DND-41 (cell line): ENCODE measurements around the gene FST.

Experiments used
- ATAC-seq: fragments of 200-7000 bp; cut with Tn5 transposase; 3 replicates; pipeline ENCODE4 v1.9.1; 2021; ENCODE audit warnings: low read depth; ENCODE audit not compliant: insufficient read depth
- DNase-seq: peaks from one replicate; pipeline ENCODE4 v3.0.0-alpha.2; 2020
- H2AFZ ChIP-seq: 2 replicates; pipeline ENCODE4 v1.6.0; 2012; ENCODE audit warnings: low read depth, low read length
- H3K27ac ChIP-seq: 2 replicates; pipeline ENCODE4 v1.5.1; 2012; ENCODE audit warnings: low read length, inconsistent platforms
- H3K27me3 ChIP-seq: fragments of 200-600 bp; sonication (generic); 2 replicates; pipeline ENCODE4 v1.6.0; 2012; ENCODE audit warnings: low read length, mild to moderate bottlenecking, inconsistent platforms; ENCODE audit not compliant: insufficient read depth, poor library complexity
- H3K36me3 ChIP-seq: 2 replicates; pipeline ENCODE4 v1.5.1; 2012; ENCODE audit warnings: low read length, inconsistent platforms; ENCODE audit not compliant: insufficient read depth
- H3K4me1 ChIP-seq: 2 replicates; pipeline ENCODE4 v1.5.1; 2012; ENCODE audit warnings: mild to moderate bottlenecking, low read length; ENCODE audit not compliant: insufficient read depth
- H3K4me2 ChIP-seq: 2 replicates; pipeline ENCODE4 v1.6.0; 2012; ENCODE audit warnings: mild to moderate bottlenecking, moderate library complexity, low read length, inconsistent platforms; ENCODE audit not compliant: insufficient read depth
- H3K4me3 ChIP-seq, 2 experiments: fragments of 200-600 bp in 1 of 2; shearing (Covaris generic) in 1 of 2; 2 replicates each; pipeline ENCODE4 v1.5.1; 2012 to 2016; ENCODE audit warnings: inconsistent platforms in 2 of 2, low read length in 2 of 2, mild to moderate bottlenecking in 2 of 2, low read depth in 1 of 2, moderate library complexity in 1 of 2
- H3K79me2 ChIP-seq: 2 replicates; pipeline ENCODE4 v1.6.0; 2012; ENCODE audit warnings: low read length, inconsistent platforms; ENCODE audit not compliant: insufficient read depth
- H3K9ac ChIP-seq: 2 replicates; pipeline ENCODE4 v1.6.0; 2012; ENCODE audit warnings: low read depth, mild to moderate bottlenecking, inconsistent platforms, low read length, moderate library complexity
- H3K9me3 ChIP-seq: 2 replicates; pipeline ENCODE4 v1.5.1; 2012; ENCODE audit warnings: low read length, moderate library complexity, mild to moderate bottlenecking, inconsistent platforms; ENCODE audit not compliant: insufficient read depth, severe bottlenecking
- H4K20me1 ChIP-seq: 2 replicates; pipeline ENCODE4 v1.6.0; 2012; ENCODE audit warnings: low read length; ENCODE audit not compliant: insufficient read depth
- CTCF ChIP-seq: IDR thresholded peaks from 2 replicates; pipeline ENCODE4 v1.5.1; 2012; ENCODE audit warnings: borderline replicate concordance, low read length, moderate library complexity, mild to moderate bottlenecking; ENCODE audit not compliant: poor library complexity, severe bottlenecking; ENCODE audit errors: extremely low read depth
- EZH2 ChIP-seq: IDR thresholded peaks from 3 replicates; pipeline ENCODE4 v1.6.1; 2012; ENCODE audit warnings: borderline replicate concordance, low read depth, mild to moderate bottlenecking, moderate library complexity, low read length, inconsistent platforms; ENCODE audit not compliant: severe bottlenecking

The FST gene

GRCh38 chr5:53446908-53447307 lies 33.5 kb upstream of the FST start:
- H4K20me1 ChIP-seq = no peaks in the 10 kb centered on the region
- H3K79me2 ChIP-seq = no peaks in the 10 kb centered on the region
- H3K9me3 ChIP-seq = no peaks in the 10 kb centered on the region
- H3K9ac ChIP-seq = no peak overlapping the region
- ATAC-seq (no peak), DNase-seq (no peak)
- no peak overlapping the region for H3K4me2 ChIP-seq
- TF ChIP-seq EZH2 (no peak), CTCF (no peak)
- no peak overlapping the region for H2AFZ ChIP-seq
- no peaks in the 10 kb centered on the region for H3K4me1 ChIP-seq
- no peak overlapping the region for H3K27ac ChIP-seq
- no peaks in the 10 kb centered on the region for H3K27me3 ChIP-seq
- H3K4me3 ChIP-seq = no peak overlapping the region
- no peaks in the 10 kb centered on the region for H3K36me3 ChIP-seq

GRCh38 chr5:53448851-53449250 lies 31.6 kb upstream of the FST start:
- no peak overlapping the region for H3K4me2 ChIP-seq
- no peaks in the 10 kb centered on the region for H3K27me3 ChIP-seq
- no peak overlapping the region for H3K4me3 ChIP-seq
- no peak for ATAC-seq
- no peaks in the 10 kb centered on the region for H3K4me1 ChIP-seq
- H2AFZ ChIP-seq = no peak overlapping the region
- H3K9ac ChIP-seq = no peak overlapping the region
- H4K20me1 ChIP-seq = no peaks in the 10 kb centered on the region
- no peaks in the 10 kb centered on the region for H3K36me3 ChIP-seq
- DNase-seq = no peak
- TF ChIP-seq EZH2 (no peak), CTCF (no peak)
- H3K27ac ChIP-seq = no peak overlapping the region
- H3K9me3 ChIP-seq = no peaks in the 10 kb centered on the region
- no peaks in the 10 kb centered on the region for H3K79me2 ChIP-seq

- H3K27ac ChIP-seq = no peak overlapping the region
- H3K9me3 ChIP-seq = no peaks in the 10 kb centered on the region
- H3K36me3 ChIP-seq = no peaks in the 10 kb centered on the region
- no peak overlapping the region for H3K9ac ChIP-seq
- TF ChIP-seq EZH2 (no peak), CTCF (no peak)
- H3K4me2 ChIP-seq = no peak overlapping the region
- H2AFZ ChIP-seq = no peak overlapping the region
- H3K79me2 ChIP-seq = no peaks in the 10 kb centered on the region
- DNase-seq = no peak
- H4K20me1 ChIP-seq = no peaks in the 10 kb centered on the region
- no peaks in the 10 kb centered on the region for H3K27me3 ChIP-seq
- no peak overlapping the region for H3K4me3 ChIP-seq
- H3K4me1 ChIP-seq = no peaks in the 10 kb centered on the region
- ATAC-seq = no peak
Observed at GRCh38 chr5:53453898-53454718, 26.3 kb upstream of the FST start.
